Endothelial cell of umbilical vein (primary cell): ENCODE measurements around the gene TCF23. TPM values are rescaled to one million over a fixed set of nuclear protein-coding genes. Genes with fewer than 3 reads are reported as not detected.

Experiments
- BruUV-seq: library from RNA; stranded (reverse); fragments of 400-500 nt; replicated peaks from 2 replicates; lab custom pipeline; 2021; lab: Mats Ljungman, UMichigan
- CTCF ChIA-PET: fragments of 300-600, 350-600 bp; sonication (Branson Sonifier 250); formaldehyde crosslinking; loops from one replicate; lab custom pipeline; 2021; ENCODE audit warnings: antibody characterized with exemption, inconsistent platforms; lab: Charles Lee
- POLR2A ChIA-PET: fragments of 300-600, 350-600 bp; sonication (Branson Sonifier 250); formaldehyde crosslinking; loops from one replicate; lab custom pipeline; 2021; ENCODE audit warnings: antibody characterized with exemption, inconsistent platforms; lab: Charles Lee
- DNase-seq: peaks from one replicate; pipeline ENCODE4 v3.0.0-alpha.2; 2011; ENCODE audit warnings: low read depth, low spot score
- FAIRE-seq: peaks from 2 replicates; lab custom pipeline; 2011; peaks lifted over from hg19 to GRCh38; lab: Jason Lieb, UNC
- H2AFZ ChIP-seq: 2 replicates; pipeline ENCODE4 v1.6.0; 2012; ENCODE audit warnings: low read depth, low read length, control low read depth, inconsistent platforms
- H3K27ac ChIP-seq: 2 replicates; pipeline ENCODE4 v1.5.1; 2011; ENCODE audit warnings: low read depth, mild to moderate bottlenecking, control low read depth, low read length, moderate library complexity; ENCODE audit not compliant: insufficient read depth
- H3K27me3 ChIP-seq, 2 experiments: 2 replicates each; pipeline versions ENCODE4 v1.6.0 to v1.6.1; 2011; ENCODE audit warnings: low read length in 2 of 2, mixed read lengths in 1 of 2; ENCODE audit not compliant: control insufficient read depth in 2 of 2, insufficient read depth in 2 of 2
- H3K36me3 ChIP-seq, 2 experiments: 2 replicates in 1 of 2; 3 replicates in 1 of 2; pipeline ENCODE4 v1.5.1; 2011; ENCODE audit warnings: low read length in 2 of 2, mild to moderate bottlenecking in 1 of 2, moderate library complexity in 1 of 2; ENCODE audit not compliant: control insufficient read depth in 2 of 2, insufficient read depth in 2 of 2; ENCODE audit errors: extremely low read depth in 1 of 2
- H3K4me1 ChIP-seq: 3 replicates; pipeline ENCODE4 v1.5.1; 2011; ENCODE audit warnings: mild to moderate bottlenecking, low read length; ENCODE audit not compliant: control insufficient read depth, insufficient read depth; ENCODE audit errors: extremely low read depth
- H3K4me2 ChIP-seq: 2 replicates; pipeline ENCODE4 v1.6.1; 2011; ENCODE audit warnings: low read length, control low read depth, mixed read lengths; ENCODE audit not compliant: insufficient read depth
- H3K4me3 ChIP-seq, 3 experiments: fragments of 200-600 bp in 1 of 3; sonication (generic), shearing (Covaris generic) in 1 of 3; replicated peaks in 1 of 3; 2 replicates each; pipeline ENCODE4 v1.5.1; 2011 to 2016; ENCODE audit warnings: control low read depth in 3 of 3, low read length in 3 of 3, mild to moderate bottlenecking in 2 of 3, inconsistent platforms in 1 of 3, low read depth in 1 of 3, moderate library complexity in 1 of 3; ENCODE audit not compliant: insufficient read depth in 1 of 3
- H3K79me2 ChIP-seq: 2 replicates; pipeline ENCODE4 v1.6.0; 2012; ENCODE audit warnings: low read length, inconsistent platforms; ENCODE audit not compliant: control insufficient read depth, insufficient read depth
- H3K9ac ChIP-seq: replicated peaks from 2 replicates; pipeline ENCODE3; 2011; ENCODE audit warnings: low read length, control low read depth; ENCODE audit not compliant: insufficient read depth; ENCODE audit errors: extremely low read depth
- H3K9me1 ChIP-seq: replicated peaks from 3 replicates; pipeline ENCODE4 v1.6.0; 2011; ENCODE audit warnings: mild to moderate bottlenecking, low read length; ENCODE audit not compliant: control insufficient read depth, insufficient read depth; ENCODE audit errors: extremely low read depth
- H3K9me3 ChIP-seq: replicated peaks from 2 replicates; pipeline ENCODE4 v1.5.1; 2012; ENCODE audit warnings: low read length, inconsistent platforms; ENCODE audit not compliant: control insufficient read depth, insufficient read depth
- H4K20me1 ChIP-seq: replicated peaks from 2 replicates; pipeline ENCODE3; 2011; ENCODE audit warnings: mild to moderate bottlenecking, low read length; ENCODE audit not compliant: control insufficient read depth, insufficient read depth; ENCODE audit errors: extremely low read depth
- CTCF ChIP-seq, 2 donors: IDR thresholded peaks; 1 replicate in 1 of 2; 2 replicates in 1 of 2; pipeline ENCODE4 v1.5.1; 2011; ENCODE audit warnings: low read length in 2 of 2, mild to moderate bottlenecking in 2 of 2, moderate library complexity in 2 of 2, control low read depth in 1 of 2, inconsistent platforms in 1 of 2, low read depth in 1 of 2; ENCODE audit not compliant: insufficient read depth in 1 of 2; ENCODE audit errors: extremely low read depth in 1 of 2
- EZH2 ChIP-seq: IDR thresholded peaks from 2 replicates; pipeline ENCODE4 v1.6.1; 2012; ENCODE audit warnings: borderline replicate concordance, low read depth, mild to moderate bottlenecking, moderate library complexity, low read length, inconsistent platforms; ENCODE audit not compliant: severe bottlenecking
- FOS ChIP-seq: IDR thresholded peaks from 2 replicates; pipeline ENCODE4 v1.6.1; 2011; ENCODE audit warnings: mild to moderate bottlenecking, low read length, moderate library complexity, borderline replicate concordance; ENCODE audit not compliant: insufficient read depth
- GATA2 ChIP-seq: IDR thresholded peaks from 2 replicates; pipeline ENCODE4 v1.7.0; 2011; ENCODE audit warnings: low read depth, mild to moderate bottlenecking, moderate library complexity, mixed read lengths, low read length; ENCODE audit not compliant: insufficient read length, insufficient read depth
- JUN ChIP-seq: IDR thresholded peaks from 2 replicates; pipeline ENCODE4 v1.6.1; 2011; ENCODE audit warnings: borderline replicate concordance, low read depth; ENCODE audit not compliant: insufficient read length, insufficient read depth
- MAX ChIP-seq: IDR thresholded peaks from 2 replicates; pipeline ENCODE4 v1.6.1; 2011; ENCODE audit not compliant: insufficient read depth, insufficient read length
- MYC ChIP-seq: IDR thresholded peaks from one replicate; pipeline ENCODE4 v1.6.1; 2011; ENCODE audit warnings: mild to moderate bottlenecking, low read depth, low read length
- POLR2A ChIP-seq: IDR thresholded peaks from 2 replicates; pipeline ENCODE4 v1.6.1; 2012; ENCODE audit warnings: low read depth, mild to moderate bottlenecking, control low read depth, low read length
- POLR2AphosphoS5 ChIP-seq: IDR thresholded peaks from 2 replicates; pipeline ENCODE4 v1.6.1; 2012; ENCODE audit warnings: low read depth, mild to moderate bottlenecking, control low read depth, low read length, moderate library complexity; ENCODE audit not compliant: insufficient read depth
- dilution Hi-C: fragments of 300-500 bp; cut with MboI; formaldehyde crosslinking; loops from one replicate; pipeline ENCODE4 v1.15.0; 2019; ENCODE audit warnings: low sequenced_read_pairs; ENCODE audit not compliant: extremely low pct_ligation_motif_present
- intact Hi-C: fragments of 100-400 bp; cut with micrococcal nuclease; formaldehyde crosslinking; loops from one replicate; pipeline ENCODE4 v1.10.0; 2022
- polyA plus RNA-seq, 4 experiments: library from polyadenylated mRNA; depleted of rRNA in 3 of 4; stranded (reverse) in 3 of 4; unstranded in 1 of 4; fragments of >200 nt; gene quantifications; 2 replicates each; pipeline versions ENCODE4 v1.2.1 to v1.2.3, GENCODE V29; 2011 to 2012; ENCODE audit warnings: missing spikeins in 1 of 4
- total RNA-seq: library from RNA; stranded (reverse); gene quantifications from 2 replicates; pipeline ENCODE4 v1.2.3, GENCODE V29; 2021

TCF23 gene
- total and polyA plus RNA-seq, 2 donors (not counting 3 experiments of a cell fraction or from before 2014, with no cell fraction given), result not detected

GRCh38 chr2:27154488-27154887, 5.7 kb downstream of the TCF23 start:
- Histone ChIP-seq H3K79me2 (no peaks in the 10 kb centered on the region), H2AFZ (no peak overlapping the region), H3K36me3 (no peaks in the 10 kb centered on the region), H3K4me1 (no peaks in the 10 kb centered on the region), H4K20me1 (no peaks in the 10 kb centered on the region), H3K4me3 (no peak overlapping the region), H3K9ac (no peak overlapping the region), H3K27me3 (no peaks in the 10 kb centered on the region), H3K4me2 (no peak overlapping the region), H3K27ac (no peak overlapping the region), H3K9me1 (no peaks in the 10 kb centered on the region), H3K9me3 (no peaks in the 10 kb centered on the region)
- no TSS peak for BruUV-seq
- intact Hi-C loops (loop anchor here (10.0 kb wide), 1 partner anchor 170 kb away; no protein-coding TSS in a partner anchor), dilution Hi-C loops (no loop called here)
- no peak for FAIRE-seq
- DNase-seq, result no peak
- POLR2A ChIA-PET, result no interaction called here
- CTCF ChIA-PET, result interaction anchor here (1.0 kb wide), 1 partner anchor 15 kb away, joined by 3 read pairs; no protein-coding TSS in a partner anchor
- TF ChIP-seq JUN (no peak), CTCF (IDR thresholded peaks at IDR 0.05; ENCODE audit: extremely low read depth in 1 of 2, insufficient read depth in 1 of 2, low read depth in 1 of 2, low read length in 2 of 2) (no peak), GATA2 (no peak), MYC (no peak), EZH2 (no peak), POLR2AphosphoS5 (no peak), FOS (no peak), POLR2A (no peak), MAX (no peak)
